H1 (cell line): ENCODE results near the gene WIPF3. TPM values are rescaled to one million over a fixed set of nuclear protein-coding genes. Genes with fewer than 3 reads are reported as not detected.

Experiments
- CTCF ChIA-PET: fragments of 300-600 bp; sonication (Branson Sonifier 250); formaldehyde crosslinking; loops from one replicate; lab custom pipeline; 2021; ENCODE audit not compliant: partially characterized antibody; lab: Charles Lee
- POLR2A ChIA-PET: fragments of 300-600 bp; sonication (Branson Sonifier 250); formaldehyde crosslinking; loops from one replicate; lab custom pipeline; 2021; ENCODE audit warnings: inconsistent platforms; ENCODE audit not compliant: partially characterized antibody; lab: Charles Lee
- DNase-seq, 2 experiments: peaks; one replicate each; pipeline versions ENCODE4 v3.0.0 to v3.0.0-alpha.2; 2010 to 2022; ENCODE audit warnings: low spot score in 2 of 2, low read depth in 1 of 2, mixed read lengths in 1 of 2
- FAIRE-seq: peaks from 2 replicates; lab custom pipeline; 2011; peaks lifted over from hg19 to GRCh38; lab: Jason Lieb, UNC
- H2AFZ ChIP-seq: 2 replicates; pipeline ENCODE4 v1.8.1; 2012; ENCODE audit warnings: low read length, inconsistent platforms
- H2AK5ac ChIP-seq: 2 replicates; pipeline ENCODE4 v1.6.1; 2013; ENCODE audit warnings: low read depth, low read length
- H2BK120ac ChIP-seq: replicated peaks from 2 replicates; pipeline ENCODE3; 2013; ENCODE audit warnings: low read depth, low read length, inconsistent platforms
- H2BK12ac ChIP-seq: 2 replicates; pipeline ENCODE4 v1.6.1; 2013; ENCODE audit warnings: low read depth, low read length
- H2BK15ac ChIP-seq: 2 replicates; pipeline ENCODE4 v1.6.1; 2013; ENCODE audit warnings: low read length
- H2BK20ac ChIP-seq: 2 replicates; pipeline ENCODE4 v1.6.1; 2013; ENCODE audit warnings: low read length
- H2BK5ac ChIP-seq: 2 replicates; pipeline ENCODE4 v1.6.1; 2013; ENCODE audit warnings: low read depth, low read length
- H3K14ac ChIP-seq: 2 replicates; pipeline ENCODE4 v1.6.1; 2013; ENCODE audit warnings: inconsistent platforms; ENCODE audit not compliant: insufficient read length
- H3K18ac ChIP-seq: 2 replicates; pipeline ENCODE4 v1.6.1; 2013; ENCODE audit warnings: low read length; ENCODE audit errors: extremely low read depth
- H3K23ac ChIP-seq: 2 replicates; pipeline ENCODE4 v1.6.1; 2013; ENCODE audit warnings: inconsistent platforms; ENCODE audit not compliant: insufficient read length
- H3K23me2 ChIP-seq: 2 replicates; pipeline ENCODE4 v1.6.1; 2013; ENCODE audit warnings: low read depth, low read length
- H3K27ac ChIP-seq: 2 replicates; pipeline ENCODE4 v1.6.1; 2011; ENCODE audit warnings: low read depth, low read length, inconsistent platforms
- H3K27me3 ChIP-seq, 4 experiments: replicated peaks in 1 of 4; 1 replicate in 1 of 4; 2 replicates in 3 of 4; pipeline versions ENCODE4 v1.6.1 to v1.8.1; 2011 to 2013; ENCODE audit warnings: low read length in 3 of 4, mild to moderate bottlenecking in 3 of 4, inconsistent platforms in 2 of 4, mixed read lengths in 2 of 4, moderate library complexity in 1 of 4; ENCODE audit not compliant: control insufficient read depth in 3 of 4, insufficient read depth in 3 of 4; ENCODE audit errors: extremely low read depth in 1 of 4
- H3K36me3 ChIP-seq, 4 experiments: 2 replicates each; pipeline versions ENCODE4 v1.6.1 to v1.8.1; 2011 to 2013; ENCODE audit warnings: mild to moderate bottlenecking in 4 of 4, low read length in 3 of 4, moderate library complexity in 2 of 4, control low read depth in 1 of 4, inconsistent platforms in 1 of 4; ENCODE audit not compliant: insufficient read depth in 4 of 4, control insufficient read depth in 2 of 4
- H3K4ac ChIP-seq: replicated peaks from 2 replicates; pipeline ENCODE3; 2013; ENCODE audit warnings: low read length, low read depth, mixed read lengths, inconsistent platforms; ENCODE audit not compliant: insufficient read length
- H3K4me1 ChIP-seq, 4 experiments: replicated peaks in 1 of 4; 1 replicate in 1 of 4; 2 replicates in 3 of 4; pipeline versions ENCODE4 v1.6.1 to v1.8.1; 2011 to 2013; ENCODE audit warnings: low read length in 3 of 4, inconsistent platforms in 2 of 4, mixed read lengths in 1 of 4; ENCODE audit not compliant: insufficient read depth in 4 of 4, control insufficient read depth in 3 of 4
- H3K4me2 ChIP-seq, 2 experiments: 2 replicates each; pipeline versions ENCODE4 v1.6.1 to v1.8.1; 2011 to 2013; ENCODE audit warnings: low read depth in 2 of 2, low read length in 2 of 2, control low read depth in 1 of 2, inconsistent platforms in 1 of 2, mild to moderate bottlenecking in 1 of 2; ENCODE audit not compliant: insufficient read depth in 1 of 2
- H3K4me3 ChIP-seq, 4 experiments: fragments of 200-600, 300-600 bp in 1 of 4; sonication (generic), shearing (Covaris generic), sonication (Bioruptor Twin) in 1 of 4; 2 replicates each; pipeline versions ENCODE4 v1.5.1 to v1.8.1; 2011 to 2016; ENCODE audit warnings: low read length in 4 of 4, low read depth in 3 of 4, control low read depth in 2 of 4, inconsistent platforms in 2 of 4, mild to moderate bottlenecking in 2 of 4, mixed read lengths in 1 of 4, moderate library complexity in 1 of 4; ENCODE audit not compliant: insufficient read depth in 2 of 4; ENCODE audit errors: extremely low read depth in 1 of 4
- H3K56ac ChIP-seq: replicated peaks from 2 replicates; pipeline ENCODE3; 2013; ENCODE audit warnings: low read depth, mild to moderate bottlenecking, mixed read lengths, low read length, inconsistent platforms; ENCODE audit not compliant: insufficient read length
- H3K79me1 ChIP-seq: 2 replicates; pipeline ENCODE4 v1.6.1; 2013; ENCODE audit warnings: low read depth, low read length, control low read depth
- H3K79me2 ChIP-seq, 2 experiments: 2 replicates each; pipeline versions ENCODE4 v1.6.1 to v1.8.1; 2012 to 2013; ENCODE audit warnings: low read length in 2 of 2, mild to moderate bottlenecking in 2 of 2, inconsistent platforms in 1 of 2; ENCODE audit not compliant: insufficient read depth in 2 of 2, control insufficient read depth in 1 of 2
- H3K9ac ChIP-seq, 4 experiments: replicated peaks in 1 of 4; 1 replicate in 1 of 4; 2 replicates in 3 of 4; pipeline versions ENCODE4 v1.6.1 to v1.8.1; 2011 to 2013; ENCODE audit warnings: low read depth in 3 of 4, low read length in 3 of 4, control low read depth in 2 of 4, mild to moderate bottlenecking in 2 of 4, moderate library complexity in 2 of 4, inconsistent platforms in 1 of 4; ENCODE audit errors: extremely low read depth in 1 of 4
- H3K9me3 ChIP-seq, 2 experiments: 2 replicates each; pipeline versions ENCODE4 v1.6.1 to v1.8.1; 2012 to 2013; ENCODE audit warnings: mild to moderate bottlenecking in 2 of 2, moderate library complexity in 2 of 2, control low read depth in 1 of 2, inconsistent platforms in 1 of 2, low read depth in 1 of 2, low read length in 1 of 2, mixed read lengths in 1 of 2; ENCODE audit not compliant: insufficient read depth in 2 of 2
- H4K20me1 ChIP-seq, 2 experiments: replicated peaks in 1 of 2; 2 replicates each; pipeline versions ENCODE3 to v1.8.1; 2011 to 2013; ENCODE audit warnings: inconsistent platforms in 2 of 2, low read length in 2 of 2, mild to moderate bottlenecking in 1 of 2; ENCODE audit not compliant: insufficient read depth in 2 of 2, control insufficient read depth in 1 of 2
- H4K5ac ChIP-seq: 2 replicates; pipeline ENCODE4 v1.6.1; 2013; ENCODE audit warnings: low read length, low read depth, mixed read lengths, inconsistent platforms; ENCODE audit not compliant: insufficient read length
- H4K8ac ChIP-seq: 2 replicates; pipeline ENCODE4 v1.8.0; 2013; ENCODE audit warnings: mild to moderate bottlenecking, moderate library complexity, low read length, inconsistent platforms; ENCODE audit not compliant: insufficient read depth; ENCODE audit errors: extremely low read depth
- H4K91ac ChIP-seq: replicated peaks from 2 replicates; pipeline ENCODE3; 2013; ENCODE audit warnings: low read length, mixed read lengths, inconsistent platforms; ENCODE audit not compliant: insufficient read length
- ASH2L ChIP-seq: fragments of 200-600, 300-600 bp; sonication (generic); IDR thresholded peaks from one replicate; pipeline ENCODE4 v1.7.1; 2017; ENCODE audit warnings: low read length
- CREB1 ChIP-seq: IDR thresholded peaks from 2 replicates; pipeline ENCODE4 v1.6.1; 2012; ENCODE audit warnings: inconsistent platforms
- KDM5A ChIP-seq: fragments of 200-600 bp; IDR thresholded peaks from 2 replicates; pipeline ENCODE4 v1.7.1; 2012; ENCODE audit warnings: mild to moderate bottlenecking, low read length, inconsistent platforms, mixed read lengths
- SRF ChIP-seq: IDR thresholded peaks from 2 replicates; pipeline ENCODE4 v1.6.1; 2011; ENCODE audit warnings: mild to moderate bottlenecking, low read depth, low read length, moderate library complexity
- WGBS, 2 experiments: shearing (Covaris generic) in 1 of 2; methylation state at CpG; one replicate each; pipeline versions ENCODE4 v1.1.6 to v1.1.7; 2013 to 2015; ENCODE audit warnings: low lambda C conversion rate in 2 of 2, mixed read lengths in 2 of 2, inconsistent platforms in 1 of 2, low coverage in 1 of 2, missing lambda C conversion rate in 1 of 2; ENCODE audit not compliant: insufficient replicate concordance in 2 of 2, insufficient coverage in 1 of 2, insufficient read length in 1 of 2; ENCODE audit errors: extremely low coverage in 1 of 2, missing lambda C conversion rate in 1 of 2; 5-methylcytosine and 5-hydroxymethylcytosine counted together
- polyA plus RNA-seq, 7 experiments: library from polyadenylated mRNA; depleted of rRNA in 3 of 7; stranded (reverse) in 5 of 7; unstranded in 2 of 7; fragments of >200 nt in 5 of 7; fragments of 200-250 nt in 2 of 7; gene quantifications; 1 replicate in 5 of 7; 2 replicates in 1 of 7; 4 replicates in 1 of 7; pipeline versions ENCODE4 v1.2.1 to v1.2.3, GENCODE V29; 2011 to 2013; ENCODE audit warnings: missing spikeins in 2 of 7, mixed read lengths in 2 of 7
- total RNA-seq: library from RNA; stranded (reverse); fragmentation: NEBNext Ultra II Directional; extraction: Animal tissue kit (Norgen Biotek cat#: 25700); gene quantifications from 2 replicates; pipeline ENCODE4 v1.2.1, GENCODE V29; 2021
- TF ChIP-seq, protein P1 (sequence below): IDR thresholded peaks from 2 replicates; pipeline ENCODE4 v1.6.1; 2012; ENCODE audit warnings: inconsistent platforms

WIPF3 gene
- total and polyA plus RNA-seq, 2 of the 8 experiments (the other 6 are each of a cell fraction or from before 2014, with no cell fraction given), result 5.0 to 12.1 TPM

DNA sequence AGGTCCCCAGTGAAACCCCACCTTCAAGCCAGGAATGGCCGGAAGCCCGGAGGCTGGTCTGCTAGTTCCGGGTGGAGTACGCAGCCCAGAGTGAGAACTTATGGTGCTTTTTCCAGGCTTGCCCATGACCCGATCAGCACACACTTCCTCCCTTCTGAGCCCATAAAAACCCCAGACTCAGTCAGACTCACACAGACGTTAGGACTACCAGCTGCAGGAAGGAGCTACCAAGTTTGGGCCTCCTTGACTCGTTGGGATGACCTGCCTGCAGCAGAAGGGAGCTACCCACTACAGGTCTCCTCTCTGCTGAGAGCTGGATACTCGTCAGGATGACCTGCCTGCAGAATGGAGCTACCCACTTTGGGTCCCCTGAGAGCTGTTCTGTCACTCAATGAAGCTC is 144.2 kb downstream of the WIPF3 start:
- Histone ChIP-seq H3K4me2 (no peak overlapping the region), H4K20me1 (peaks cover 2 to 3% of the 10 kb centered on the region in 2 experiments), H3K56ac (no peak overlapping the region), H3K79me1 (peaks cover 5% of the 10 kb centered on the region), H3K79me2 (no peaks in the 10 kb centered on the region), H4K91ac (no peak overlapping the region), H3K23ac (no peak overlapping the region), H3K9ac (no peak overlapping the region), H2AFZ (no peak overlapping the region), H4K8ac (no peak overlapping the region), H3K4me1 (no peaks in the 10 kb centered on the region), H2BK20ac (no peak overlapping the region), H2BK5ac (no peak overlapping the region), H3K9me3 (no peaks in the 10 kb centered on the region), H3K36me3 (peaks cover 4 to 46% (median 13%) of the 10 kb centered on the region in 4 experiments; a peak in 6 of 8 replicates), H3K27ac (no peak overlapping the region), H2AK5ac (no peak overlapping the region), H2BK120ac (no peak overlapping the region), H3K14ac (no peak overlapping the region), H3K4ac (no peak overlapping the region), H3K4me3 (no peak overlapping the region), H3K27me3 (no peaks in the 10 kb centered on the region), H2BK12ac (no peak overlapping the region), H3K18ac (no peak overlapping the region), H3K23me2 (no peaks in the 10 kb centered on the region), H4K5ac (no peak overlapping the region), H2BK15ac (no peak overlapping the region)
- WGBS, 2 experiments, result 95% methylated on average over 8 of the region's 8 CpGs; no CpG with 5 or more reads in 1 of the 2 experiments
- TF ChIP-seq KDM5A (no peak), SRF (no peak), ASH2L (no peak), CREB1 (no peak)
- TF ChIP-seq, protein P1, sequence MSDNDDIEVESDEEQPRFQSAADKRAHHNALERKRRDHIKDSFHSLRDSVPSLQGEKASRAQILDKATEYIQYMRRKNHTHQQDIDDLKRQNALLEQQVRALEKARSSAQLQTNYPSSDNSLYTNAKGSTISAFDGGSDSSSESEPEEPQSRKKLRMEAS, result no peak
- ChIA-PET POLR2A (interaction anchor here (0.8 to 1.3 kb wide), 4 partner anchors 9 to 79 kb away, joined by 3 to 5 read pairs (median 3); no protein-coding TSS in a partner anchor), CTCF (interaction anchor here (0.6 to 7.2 kb wide), 10 partner anchors 9 to 113 kb away, joined by 3 to 49 read pairs (median 6); no protein-coding TSS in a partner anchor)
- DNase-seq (no peak), FAIRE-seq (no peak)
